ENCODE results near the gene AGAP1.
A peak's percentile ranks its signal among the peaks of the same experiment; 100 is the strongest.
"Not testable (repeated sequence)": the region's sequence is repeated elsewhere in the genome, so short reads cannot be mapped to it uniquely, and the experiment has no call there.

Gene AGAP1

DNA sequence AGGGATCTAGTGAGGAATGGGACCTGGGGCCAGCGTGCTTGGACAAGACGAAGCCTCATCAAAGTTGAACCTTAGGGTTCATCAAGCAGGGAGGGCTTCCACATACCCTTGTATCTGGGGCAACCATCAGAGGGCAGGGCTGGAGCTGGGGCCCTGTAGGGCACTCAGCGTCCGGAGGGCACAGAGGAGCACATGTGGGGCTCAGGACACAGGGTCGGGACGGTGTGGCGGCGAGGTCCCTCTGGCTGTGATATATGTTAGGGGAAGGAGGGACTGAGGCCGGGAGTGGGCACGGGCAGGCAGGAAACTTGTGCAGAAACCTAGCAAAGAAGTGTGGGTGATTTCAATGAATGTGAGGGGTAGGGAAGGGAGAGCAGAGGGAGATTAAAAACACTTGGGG lies 244.0 kb downstream of the AGAP1 start:
- no peak for DNase-seq (ENCODE audit: low read depth)

DNA sequence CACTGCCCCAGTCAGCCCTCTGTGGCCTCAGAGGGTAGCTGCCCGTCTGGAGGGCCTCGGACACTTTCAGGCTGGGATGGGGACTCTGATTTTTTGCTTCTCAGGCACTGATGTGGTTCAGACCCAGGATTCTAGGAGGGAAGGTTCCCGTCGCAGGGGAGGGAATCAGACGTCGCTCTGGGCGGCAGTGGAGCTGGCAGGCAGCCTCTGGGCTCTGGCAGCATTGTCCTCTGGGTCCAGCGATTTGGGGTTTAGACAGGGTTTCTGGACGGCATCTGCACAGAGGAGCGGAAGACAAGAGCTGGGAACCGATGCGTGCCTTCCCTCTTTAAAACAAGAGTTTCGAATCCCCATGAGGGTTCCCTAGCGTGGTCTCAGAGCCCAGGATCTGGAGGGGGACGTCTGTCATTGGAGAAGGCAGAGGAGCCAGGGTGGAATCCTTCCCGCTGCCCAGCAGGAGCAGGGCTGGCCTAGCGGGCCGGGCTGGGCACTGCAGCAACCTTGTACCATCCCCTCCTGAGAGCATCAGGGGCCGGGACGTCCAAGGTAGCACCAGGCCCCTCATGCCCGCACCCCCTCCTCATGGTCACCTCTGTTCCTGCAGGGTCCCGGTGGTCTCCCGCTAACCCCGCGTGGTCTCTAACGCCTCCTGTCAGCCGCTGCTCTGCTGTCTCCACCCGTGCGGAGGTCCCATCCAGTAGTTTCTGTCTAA lies 246.0 kb downstream of the AGAP1 start:
- DNase-seq (ENCODE audit: low read depth), result no peak

DNA sequence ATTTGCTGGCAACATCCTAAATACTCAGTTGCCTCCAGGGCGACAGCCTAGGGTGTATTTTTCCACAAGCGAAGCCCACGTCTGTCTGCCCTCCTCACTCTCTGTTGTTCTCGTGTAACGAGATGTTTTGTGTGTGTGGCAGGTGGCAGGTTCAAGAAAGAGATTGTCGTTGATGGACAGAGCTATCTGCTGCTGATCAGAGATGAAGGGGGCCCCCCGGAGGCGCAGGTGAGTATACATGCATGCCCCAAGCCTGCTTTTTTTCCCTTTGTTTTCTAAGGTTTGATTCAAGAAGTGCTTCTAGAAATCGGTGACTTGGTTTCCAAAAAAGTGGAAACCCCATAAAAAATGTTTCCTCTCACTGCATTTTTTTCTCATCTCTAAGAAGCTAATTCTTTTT lies 247.0 kb downstream of the AGAP1 start:
- no peak for DNase-seq (ENCODE audit: low read depth)

DNA sequence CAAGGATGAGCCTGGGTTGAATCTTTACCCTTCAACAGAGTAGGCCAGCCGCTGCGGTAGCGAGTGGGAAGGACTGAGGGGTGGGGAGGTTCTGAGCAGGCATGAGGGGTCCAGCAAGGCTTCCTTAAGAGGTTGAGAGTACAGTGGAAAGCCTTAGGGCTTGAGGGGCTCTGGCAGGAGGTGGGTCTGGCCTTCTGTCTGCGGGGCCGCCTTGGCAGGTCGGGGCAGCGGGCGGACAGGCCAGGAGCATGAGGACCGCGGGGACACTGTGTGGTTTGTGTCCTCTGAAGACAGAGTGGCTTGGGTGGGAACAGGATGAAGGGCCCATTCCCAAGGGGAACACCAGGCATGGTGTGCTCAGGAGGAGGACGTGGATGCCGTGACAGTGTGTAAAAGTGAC lies 250.3 kb downstream of the AGAP1 start:
- no peak for DNase-seq (ENCODE audit: low read depth)

DNA sequence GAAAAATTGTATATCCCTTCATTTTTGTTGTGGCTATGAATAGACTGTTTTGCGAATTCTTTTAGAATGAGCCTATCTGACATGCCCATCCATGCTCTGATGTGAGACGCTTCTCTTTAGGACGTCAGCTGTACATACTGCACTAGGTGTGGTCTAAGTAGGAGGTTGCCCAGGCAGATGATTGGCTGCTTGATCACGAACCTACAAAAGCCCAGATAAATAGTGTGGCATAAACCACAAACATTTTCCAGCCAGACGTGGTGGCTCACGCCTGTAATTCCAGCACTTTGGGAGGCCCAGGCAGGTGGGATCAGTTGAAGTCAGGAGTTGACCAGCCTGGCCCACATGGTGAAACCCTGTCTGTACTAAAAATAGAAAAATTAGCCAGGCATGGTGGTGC lies 251.8 kb downstream of the AGAP1 start:
- no peak for DNase-seq (ENCODE audit: low read depth)

DNA sequence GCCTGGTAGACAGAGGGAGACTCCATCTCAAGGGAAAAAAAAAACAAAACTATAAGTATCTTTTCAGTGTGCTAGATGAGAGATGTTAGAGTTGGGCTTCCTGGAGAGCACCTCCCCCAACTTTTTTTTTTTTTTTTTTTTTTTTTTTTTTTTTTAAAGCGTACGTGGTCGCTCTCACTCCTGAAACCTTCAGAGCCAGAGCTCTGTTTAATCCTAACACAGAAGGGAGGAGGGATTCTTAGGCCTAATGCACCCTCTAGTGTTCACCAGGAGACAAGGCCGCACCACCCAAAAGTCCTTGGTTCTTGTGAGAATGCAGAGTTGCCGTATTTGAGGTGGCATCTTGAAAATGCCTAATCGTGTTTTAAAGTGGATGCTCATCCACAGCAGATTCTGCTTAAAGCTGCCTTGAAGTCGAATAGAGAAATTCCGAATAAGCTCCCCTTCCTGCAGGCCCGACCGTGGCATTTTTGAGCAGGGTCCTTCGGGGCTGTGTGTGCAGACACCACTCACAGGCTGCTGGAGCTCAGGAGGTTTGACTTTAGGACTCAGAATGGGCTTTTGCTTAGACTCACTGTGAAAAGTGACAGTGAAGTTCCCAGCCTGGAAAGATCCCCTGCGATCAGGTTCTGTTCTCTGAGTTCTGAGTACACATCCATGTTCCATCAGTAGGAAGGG lies 252.6 kb downstream of the AGAP1 start:
- DNase-seq (ENCODE audit: low read depth), result peak; percentile 20

DNA sequence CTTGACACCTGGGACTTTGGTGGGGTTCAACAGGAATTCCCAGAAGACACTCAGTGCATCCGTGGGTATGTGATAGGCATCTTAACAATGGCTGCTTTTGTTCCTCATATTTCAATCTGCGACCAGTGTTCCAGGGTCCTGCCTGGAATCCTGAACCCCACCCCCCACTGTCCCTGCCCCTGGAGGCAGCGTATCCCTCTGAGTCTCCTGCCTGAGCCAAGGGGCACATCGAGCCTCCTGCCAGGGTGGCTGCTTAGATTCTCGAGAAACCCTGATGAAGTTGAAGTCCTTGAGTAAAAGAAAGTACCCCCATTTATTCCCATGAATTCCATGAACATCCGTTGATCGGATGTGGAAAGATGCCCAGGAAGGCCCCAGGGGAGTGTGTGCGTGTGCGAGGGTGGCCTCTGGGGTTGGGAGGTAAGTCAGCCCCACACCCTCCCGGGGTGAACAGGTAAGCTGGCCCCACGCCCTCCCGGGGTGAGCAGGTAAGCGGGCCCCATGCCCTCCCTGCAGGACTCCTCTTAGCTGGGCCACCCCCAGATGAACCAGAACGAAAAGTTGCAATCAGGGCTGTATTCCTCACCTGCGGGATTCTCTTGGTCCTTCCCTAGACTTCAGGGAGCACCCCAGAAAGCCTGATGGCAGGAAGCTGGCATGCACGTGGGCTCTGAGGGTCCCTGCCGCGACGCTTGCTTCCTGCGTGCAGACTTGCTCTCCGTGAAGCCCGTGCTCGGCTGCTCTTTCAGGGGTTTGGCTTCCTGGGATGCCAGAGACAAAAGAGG lies 253.3 kb downstream of the AGAP1 start:
- DNase-seq (ENCODE audit: low read depth), result no peak

DNA sequence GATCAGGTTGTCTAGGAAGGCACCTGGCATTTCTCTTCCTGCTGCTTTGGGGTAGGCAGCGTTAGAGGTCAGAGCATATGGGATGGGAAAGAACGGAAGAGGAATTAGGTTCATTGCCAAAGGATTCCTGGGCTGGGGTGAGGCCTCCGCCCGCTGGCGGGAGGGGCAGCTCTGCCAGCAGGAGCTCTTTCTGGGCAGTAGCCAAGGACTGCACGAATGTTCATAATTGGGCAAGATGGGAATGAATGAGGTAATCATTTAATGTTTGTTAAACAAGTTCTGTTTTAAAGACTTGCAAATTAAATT lies 253.9 kb downstream of the AGAP1 start:
- no peak for DNase-seq (ENCODE audit: low read depth)

DNA sequence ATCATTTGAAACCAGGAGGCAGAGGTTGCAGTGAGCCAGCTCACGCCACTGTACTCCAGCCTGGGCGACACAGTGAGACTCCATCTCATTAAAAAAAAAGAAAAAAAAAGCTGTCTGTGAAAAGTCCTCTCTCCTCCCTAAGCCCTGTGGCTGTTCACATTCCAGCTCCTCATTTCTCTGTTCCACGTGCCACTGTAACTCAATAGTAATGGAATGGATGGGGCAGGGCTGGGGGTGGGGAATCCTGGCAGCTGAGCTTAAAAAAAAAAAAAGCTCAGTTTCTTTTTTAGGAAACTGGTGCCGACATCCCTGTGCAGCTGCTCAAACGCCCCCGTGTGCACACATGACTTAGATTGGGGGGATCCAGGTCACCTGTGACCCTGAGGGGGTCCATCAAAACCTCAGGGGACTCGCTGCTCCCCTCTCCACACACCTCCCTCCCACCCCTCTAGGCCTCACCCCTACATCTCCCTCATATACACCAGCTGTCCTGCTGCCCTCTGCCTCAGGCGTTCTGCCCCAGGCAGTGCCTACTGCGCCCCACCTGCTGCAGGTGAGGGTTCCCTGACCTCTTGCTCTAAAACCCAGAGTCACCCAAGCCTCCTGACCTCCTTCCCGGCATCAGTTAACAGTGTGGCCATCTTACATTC lies 255.4 kb downstream of the AGAP1 start:
- DNase-seq (ENCODE audit: low read depth), result no peak

DNA sequence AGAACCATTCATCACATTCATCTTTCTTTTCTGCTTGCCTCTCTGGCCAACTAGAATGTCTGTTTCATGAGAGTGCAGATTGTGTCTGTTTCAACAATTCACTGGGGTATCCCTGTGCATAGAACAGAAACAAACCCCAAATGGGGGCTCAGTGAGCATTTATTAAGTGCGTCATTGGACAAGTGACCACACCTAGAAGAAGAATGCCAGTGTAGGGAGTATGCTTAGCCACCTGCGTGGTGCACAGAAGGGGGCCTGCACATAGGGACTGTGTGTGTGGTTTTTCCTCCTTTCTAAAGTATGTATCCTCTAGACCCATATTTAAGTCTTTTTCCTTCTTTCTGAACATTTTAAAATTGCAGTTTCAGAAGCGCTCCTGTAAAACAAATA lies 255.9 kb downstream of the AGAP1 start:
- DNase-seq (ENCODE audit: low read depth), result no peak

DNA sequence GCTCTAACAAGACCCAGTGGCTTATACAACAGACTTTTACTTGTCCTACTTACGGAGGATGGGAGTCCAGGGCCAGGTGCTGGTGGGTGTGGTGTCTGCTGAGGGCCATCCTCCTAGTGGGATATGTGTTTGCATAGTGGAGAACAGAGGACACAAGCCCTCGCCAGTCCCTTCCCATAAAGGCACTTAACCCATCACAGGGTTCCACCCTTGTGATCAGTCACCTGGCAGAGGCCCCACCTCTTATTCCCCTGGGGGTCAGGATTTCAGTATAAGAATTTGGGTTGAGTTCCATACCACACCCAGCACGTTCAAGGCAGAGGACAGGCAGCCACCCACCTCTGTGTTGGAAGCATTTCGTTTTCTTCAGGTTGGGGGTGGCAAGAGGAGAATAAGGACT lies 259.0 kb downstream of the AGAP1 start:
- DNase-seq (ENCODE audit: low read depth), result no peak

DNA sequence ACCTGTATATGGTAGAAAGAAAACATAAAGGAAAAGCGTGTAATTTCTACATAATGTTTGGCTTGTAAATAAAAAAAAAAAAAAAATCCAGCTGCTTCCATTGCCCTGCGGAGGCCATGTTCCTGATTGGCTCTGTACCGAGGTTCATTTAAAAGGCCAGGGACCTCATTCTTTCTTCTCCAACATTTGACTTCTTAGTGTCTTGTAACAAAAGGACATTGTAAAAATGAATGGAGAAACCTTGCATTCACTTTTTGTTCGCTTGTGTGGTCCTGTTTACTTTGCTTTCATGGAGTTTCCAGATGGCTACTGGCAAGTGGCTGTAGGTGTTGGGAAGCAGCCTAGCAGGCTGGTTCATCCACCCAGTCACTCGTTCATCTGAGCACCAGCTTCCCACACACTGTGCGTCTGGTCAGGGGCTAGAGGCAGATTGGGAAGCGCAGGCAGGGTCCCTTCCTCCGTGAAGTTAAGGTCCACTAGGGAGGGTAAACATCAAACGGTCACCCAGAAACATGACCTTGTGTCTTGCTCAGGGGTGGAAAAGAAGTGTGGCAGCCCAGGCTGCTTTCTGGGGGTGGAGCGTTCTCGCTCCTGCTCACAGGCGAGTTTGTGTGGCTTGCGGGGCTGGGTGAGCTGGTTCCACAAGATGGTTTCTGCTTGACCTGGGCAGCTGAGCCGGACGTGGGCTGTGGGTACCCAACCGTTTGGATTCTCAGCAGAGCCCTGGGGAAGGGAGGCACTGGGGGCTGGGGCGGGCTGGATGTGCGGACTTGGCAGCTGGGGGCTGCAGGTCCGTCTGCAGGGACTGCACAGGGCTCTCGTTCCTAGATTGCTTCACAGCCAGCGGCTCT lies 260.7 kb downstream of the AGAP1 start:
- DNase-seq (ENCODE audit: low read depth), result no peak

DNA sequence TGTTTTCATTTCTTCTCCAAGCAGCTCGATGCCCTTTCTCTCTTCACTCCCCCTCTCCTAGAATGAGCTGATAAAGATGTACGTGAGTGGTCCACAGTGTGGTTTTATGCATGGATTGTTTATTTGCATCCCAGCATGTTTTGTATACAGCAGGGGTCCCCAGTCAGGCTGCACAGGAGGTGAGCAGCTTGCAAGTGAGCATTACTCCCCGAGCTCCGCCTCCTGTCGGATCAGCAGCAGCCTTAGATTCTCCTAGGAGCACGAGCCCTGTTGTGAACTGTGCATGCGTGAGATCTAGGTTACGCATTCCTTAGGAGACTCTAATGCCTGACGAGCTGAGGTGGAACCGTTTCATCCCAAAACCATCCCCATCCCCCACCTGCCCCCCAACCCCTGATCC lies 262.6 kb downstream of the AGAP1 start:
- no peak for DNase-seq (ENCODE audit: low read depth)

DNA sequence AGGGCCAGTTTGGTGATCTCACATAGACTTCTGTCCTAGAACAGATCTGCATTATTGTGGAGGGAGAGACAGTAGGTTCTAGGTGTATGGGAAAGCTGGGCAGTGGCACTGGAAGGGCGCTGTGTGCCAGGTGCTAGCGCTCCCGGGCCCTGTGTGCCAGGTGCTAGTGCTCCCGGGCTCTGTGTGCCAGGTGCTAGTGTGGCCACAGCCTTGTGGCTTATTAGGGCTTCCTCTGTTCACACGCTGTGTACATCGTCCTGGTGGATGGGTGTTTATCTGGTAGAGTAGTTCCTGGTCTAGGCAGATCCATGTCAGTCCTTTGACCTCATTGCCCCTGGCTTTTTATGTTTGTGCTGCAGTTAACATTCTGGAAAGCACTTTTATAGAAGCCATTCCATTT lies 263.4 kb downstream of the AGAP1 start:
- DNase-seq (ENCODE audit: low read depth), result no peak

DNA sequence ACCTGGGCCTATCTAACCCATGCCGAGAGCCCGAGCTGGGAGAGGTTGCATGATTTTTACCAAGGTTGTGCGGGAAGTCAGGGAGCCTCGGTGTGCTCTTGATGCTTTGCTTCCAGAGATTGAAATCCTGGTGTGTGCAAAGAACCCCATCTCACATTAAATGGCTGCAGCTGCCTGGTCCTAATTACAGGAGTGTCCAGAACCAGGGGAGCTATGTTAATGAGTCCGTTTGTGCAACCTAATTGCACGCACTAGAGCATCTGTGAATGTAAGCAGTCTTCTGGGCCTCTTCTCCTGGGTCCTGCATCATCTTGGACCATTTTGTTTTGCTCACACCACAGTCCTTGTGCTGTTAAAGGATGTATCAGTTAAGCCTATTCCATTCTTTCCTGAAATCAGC lies 263.8 kb downstream of the AGAP1 start:
- no peak for DNase-seq (ENCODE audit: low read depth)

DNA sequence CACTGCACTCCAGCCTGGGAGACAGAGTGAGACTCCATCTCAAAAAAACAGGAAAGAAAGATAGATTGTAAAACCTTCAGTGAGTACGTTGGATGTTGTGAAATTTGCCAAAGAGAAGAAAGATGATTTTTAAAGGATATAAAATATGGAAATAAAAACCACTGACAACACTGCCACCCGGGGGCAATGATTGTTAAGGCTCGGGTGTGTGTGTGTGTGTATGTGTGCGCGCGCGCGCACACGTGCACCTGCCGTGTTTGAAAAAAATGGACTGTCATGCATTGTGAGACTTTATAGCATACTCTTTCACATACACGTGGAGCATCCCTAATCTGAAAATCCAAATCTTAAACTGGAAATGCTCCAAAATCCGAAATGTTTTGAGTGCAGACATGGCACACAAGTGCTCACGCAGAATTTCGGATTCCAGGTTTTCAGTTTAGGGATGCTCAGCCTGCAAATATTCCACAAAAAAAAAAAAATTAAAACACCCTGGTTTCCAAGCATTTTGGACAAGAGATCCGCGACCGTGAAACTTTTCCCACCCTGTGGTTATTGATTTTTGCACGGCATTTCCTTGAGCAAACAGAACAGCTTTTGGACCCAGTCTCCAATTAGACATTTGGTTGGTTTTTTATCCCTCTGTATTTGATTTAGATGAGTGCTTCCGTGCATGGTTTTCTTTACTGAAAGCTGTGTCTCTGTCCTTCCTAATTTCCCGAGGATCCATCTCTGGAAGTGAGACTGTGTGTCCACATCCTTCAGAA lies 269.2 kb downstream of the AGAP1 start:
- DNase-seq (ENCODE audit: low read depth), result no peak

DNA sequence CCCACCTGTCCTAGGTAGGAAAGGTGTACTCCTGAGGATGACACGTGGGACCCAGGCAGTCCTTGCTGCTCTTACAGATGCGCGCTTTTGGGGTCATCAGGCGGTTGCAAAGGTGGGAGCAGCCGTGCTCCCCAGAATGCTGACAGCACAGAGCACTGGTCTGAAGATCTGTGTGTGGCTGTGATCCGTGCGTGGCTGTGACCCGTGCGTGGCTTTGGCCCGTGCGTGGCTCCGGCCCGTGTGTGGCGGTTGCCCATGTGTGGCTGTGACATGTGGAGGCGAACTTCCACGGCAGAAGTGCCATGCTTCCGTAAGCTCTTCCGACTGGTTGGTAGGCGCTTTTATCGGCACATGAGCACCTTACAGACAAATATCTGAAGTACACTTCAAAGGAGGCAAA lies 270.0 kb downstream of the AGAP1 start:
- DNase-seq (ENCODE audit: low read depth), result no peak

DNA sequence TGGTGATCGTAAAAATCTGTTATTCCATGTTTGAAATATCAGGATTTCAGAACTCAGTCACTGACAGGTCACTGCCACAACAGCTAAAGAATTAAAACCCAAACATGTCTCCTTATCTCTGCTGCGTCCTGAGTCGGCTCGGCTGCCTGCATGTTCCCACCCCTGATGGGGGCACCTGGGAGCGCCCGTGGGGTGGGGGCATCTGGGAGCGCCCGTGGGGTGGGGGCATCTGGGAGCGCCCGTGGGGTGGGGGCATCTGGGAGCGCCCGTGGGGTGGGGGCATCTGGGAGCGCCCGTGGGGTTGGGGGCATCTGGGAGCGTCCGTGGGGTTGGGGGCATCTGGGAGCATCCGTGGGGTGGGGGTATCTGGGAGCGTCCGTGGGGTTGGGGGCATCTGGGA lies 270.6 kb downstream of the AGAP1 start:
- DNase-seq (ENCODE audit: low read depth), result not testable (repeated sequence)

DNA sequence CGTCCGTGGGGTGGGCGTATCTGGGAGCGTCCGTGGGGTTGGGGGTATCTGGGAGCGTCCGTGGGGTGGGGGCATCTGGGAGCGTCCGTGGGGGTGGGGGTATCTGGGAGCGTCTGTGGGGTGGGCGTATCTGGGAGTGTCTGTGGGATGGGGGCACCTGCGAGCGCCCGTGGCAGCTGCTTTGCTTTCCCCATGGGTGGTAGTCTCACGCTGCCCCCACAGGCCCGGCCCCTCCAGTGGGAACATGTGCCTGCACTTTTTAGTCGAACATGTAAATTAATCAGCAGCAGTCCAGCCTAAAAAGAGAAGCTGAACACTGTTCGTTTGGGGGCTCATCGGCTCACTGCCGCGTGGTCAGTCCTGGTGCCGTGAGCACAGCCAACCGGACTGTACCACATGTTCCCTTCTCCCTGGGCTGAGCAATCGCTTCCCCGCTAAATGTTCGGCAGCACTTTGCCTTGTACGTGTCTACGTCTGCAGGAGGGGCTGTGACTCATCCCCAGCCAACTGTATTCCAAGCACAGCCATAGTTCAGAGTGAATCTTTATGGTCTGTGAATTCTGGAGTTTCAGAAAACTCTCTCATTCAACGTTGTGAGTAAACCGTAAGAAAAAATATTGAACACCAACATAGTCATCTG lies 271.5 kb downstream of the AGAP1 start:
- DNase-seq (ENCODE audit: low read depth), result no peak

DNA sequence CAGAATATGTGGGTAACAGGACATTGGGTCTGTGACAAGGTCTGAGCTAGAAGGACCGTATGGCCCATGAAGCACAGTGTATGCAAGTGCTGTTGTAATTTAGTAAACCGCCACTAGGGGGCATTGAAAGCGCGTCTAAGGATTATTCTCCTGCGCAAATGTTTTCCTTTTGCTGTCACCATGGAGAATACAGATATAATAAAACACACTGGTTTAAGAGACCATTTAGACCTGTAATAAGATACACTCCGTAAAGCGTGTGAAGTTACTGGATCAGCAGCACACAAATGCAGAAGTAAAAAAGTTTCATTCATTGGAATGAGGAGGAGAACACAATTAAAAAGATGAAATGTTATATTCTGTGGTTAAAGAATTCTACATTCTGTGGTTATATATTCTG lies 272.4 kb downstream of the AGAP1 start:
- DNase-seq (ENCODE audit: low read depth), result peak; percentile 26

DNA sequence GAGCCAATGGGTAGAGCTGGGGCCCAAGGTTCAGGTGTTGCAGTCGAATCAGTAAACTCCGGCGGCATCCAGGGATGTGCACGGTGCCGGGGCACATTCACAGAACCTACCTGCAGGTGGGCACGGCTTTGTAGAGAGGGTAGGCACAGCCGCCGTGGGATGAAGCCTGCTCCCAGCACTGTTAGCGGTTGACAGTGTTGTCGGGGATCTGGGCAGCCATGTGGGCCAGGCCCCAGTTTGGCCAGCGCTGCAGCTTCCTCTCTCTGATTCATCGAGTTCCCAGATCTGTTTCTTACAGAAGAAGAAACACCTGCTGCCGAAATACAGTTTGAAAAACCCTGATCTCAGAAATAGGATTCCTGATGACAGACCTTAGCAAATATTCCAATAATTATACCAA lies 274.8 kb downstream of the AGAP1 start:
- DNase-seq (ENCODE audit: low read depth), result no peak

Measured in activated T-cell treated with anti-CD3 and anti-CD28 coated beads for 1 hour (primary cell).